ENCODE data around the gene C12orf57. TPM values are rescaled to one million over a fixed set of nuclear protein-coding genes. Genes with fewer than 3 reads are reported as not detected.

The C12orf57 gene
- total and polyA plus RNA-seq, 2 experiments from 2014 or later = 204 to 262 TPM

GRCh38 chr12:6963016-6963731 lies 19.4 kb downstream of the C12orf57 start:
- H3K4me1 Mint-ChIP-seq = peaks cover 51% of the 10 kb centered on the region
- H3K27me3 Mint-ChIP-seq (ENCODE audit: insufficient read depth, low read depth, poor library complexity) = peaks cover 25% of the 10 kb centered on the region
- peaks cover 4% of the 10 kb centered on the region; the same call in 1 of the 2 replicates for H4K20me1 ChIP-seq (replicated peaks; ENCODE audit: insufficient read depth)
- DNase-seq (ENCODE audit: low spot score) (peak; percentile 95), ATAC-seq (peak; percentile 60)
- peaks cover 28% of the 10 kb centered on the region for H3K79me2 ChIP-seq (replicated peaks; ENCODE audit: insufficient read depth)
- H3K27ac ChIP-seq (ENCODE audit: low read depth) = peak overlapping the region; percentile 91
- no peaks in the 10 kb centered on the region for H3K27me3 ChIP-seq (ENCODE audit: insufficient read depth)
- H3K36me3 ChIP-seq (ENCODE audit: insufficient read depth) = peaks cover 21% of the 10 kb centered on the region
- peak overlapping the region; percentile 98 for H3K27ac Mint-ChIP-seq
- TF ChIP-seq NANOG (IDR thresholded peaks at IDR 0.05; ENCODE audit: borderline replicate concordance) (no peak), POLR2AphosphoS5 (IDR thresholded peaks at IDR 0.05; ENCODE audit: low read depth) (peak; percentile 82)
- H3K36me3 Mint-ChIP-seq (ENCODE audit: low read depth) = peaks cover 43% of the 10 kb centered on the region
- peaks cover 38% of the 10 kb centered on the region for H3K4me1 ChIP-seq (ENCODE audit: insufficient read depth)
- no peaks in the 10 kb centered on the region for H3K9me3 Mint-ChIP-seq
- no peaks in the 10 kb centered on the region for H3K9me2 ChIP-seq (ENCODE audit: insufficient read depth)
- H3F3A ChIP-seq (replicated peaks; ENCODE audit: low read depth) = peaks cover 52% of the 10 kb centered on the region
- H3K4me3 Mint-ChIP-seq = peak overlapping the region; percentile 86
- H2AFZ ChIP-seq = peak overlapping the region; percentile 83
- peak overlapping the region; percentile 98 for H3K4me2 ChIP-seq
- peak overlapping the region; percentile 95 for H3K4me3 ChIP-seq

- Mint-ChIP-seq H3K36me3 (ENCODE audit: low read depth) (peaks cover 50% of the 10 kb centered on the region), H3K4me3 (peak overlapping the region; percentile 86), H3K9me3 (no peaks in the 10 kb centered on the region), H3K27me3 (ENCODE audit: insufficient read depth, low read depth, poor library complexity) (peaks cover 25% of the 10 kb centered on the region), H3K27ac (peak overlapping the region; percentile 93), H3K4me1 (peaks cover 58% of the 10 kb centered on the region)
- Histone ChIP-seq H3K4me3 (peak overlapping the region; percentile 95), H3K4me2 (peak overlapping the region; percentile 98), H3K27me3 (ENCODE audit: insufficient read depth) (no peaks in the 10 kb centered on the region), H3K27ac (ENCODE audit: low read depth) (peak overlapping the region; percentile 98), H3F3A (replicated peaks; ENCODE audit: low read depth) (peaks cover 60% of the 10 kb centered on the region), H3K36me3 (ENCODE audit: insufficient read depth) (peaks cover 28% of the 10 kb centered on the region), H3K79me2 (replicated peaks; ENCODE audit: insufficient read depth) (peaks cover 35% of the 10 kb centered on the region), H3K9me2 (ENCODE audit: insufficient read depth) (no peaks in the 10 kb centered on the region), H3K4me1 (ENCODE audit: insufficient read depth) (peaks cover 40% of the 10 kb centered on the region), H2AFZ (no peak overlapping the region), H4K20me1 (replicated peaks; ENCODE audit: insufficient read depth) (peaks cover 7% of the 10 kb centered on the region; the same call in 1 of the 2 replicates)
- TF ChIP-seq CTCF (conservative IDR thresholded peaks at IDR 0.05; ENCODE audit: low read depth in 2 of 2) = no peak
- TF ChIP-seq REST (IDR thresholded peaks at IDR 0.05; ENCODE audit: unreplicated experiment) = no peak
- TF ChIP-seq ZNF114 (CRISPR knock-in tag; IDR thresholded peaks at IDR 0.05) = no peak
- TF ChIP-seq STAT1 (IDR thresholded peaks at IDR 0.05; ENCODE audit: unreplicated experiment) = no peak
- no peak for TF ChIP-seq EZH2phosphoT487 (IDR thresholded peaks at IDR 0.05; ENCODE audit: unreplicated experiment)
- no peak for TF ChIP-seq ZNF462 (CRISPR knock-in tag; IDR thresholded peaks at IDR 0.05)
- no peak for ATAC-seq
- DNase-seq (ENCODE audit: low spot score) = no peak
Observed at GRCh38 chr12:6963791-6964413, 20.1 kb downstream of the C12orf57 start.
